K562 (cell line): Measurements from ENCODE around the gene PRSS27. TPM values are rescaled to one million over a fixed set of nuclear protein-coding genes. Genes with fewer than 3 reads are reported as not detected.

Experiments used
- AFF1 ChIP-seq, 2 experiments: fragments of 450-650 bp; IDR thresholded peaks; 2 replicates each; pipeline ENCODE4 v1.6.1; 2018; ENCODE audit warnings: mild to moderate bottlenecking in 2 of 2, low read depth in 1 of 2; ENCODE audit not compliant: partially characterized antibody in 2 of 2
- BHLHE40 ChIP-seq: IDR thresholded peaks from 2 replicates; pipeline ENCODE4 v1.6.1; 2011; ENCODE audit warnings: low read length, improper control_type of control experiment
- CBX5 ChIP-seq: IDR thresholded peaks from 2 replicates; pipeline ENCODE4 v1.6.1; 2014; ENCODE audit warnings: low read depth, borderline replicate concordance
- CTBP1 ChIP-seq: fragments of 450-650 bp; IDR thresholded peaks from 2 replicates; pipeline ENCODE4 v1.6.1; 2016; ENCODE audit warnings: borderline replicate concordance
- KAT7 ChIP-seq: sonication (generic); formaldehyde crosslinking; IDR thresholded peaks from 2 replicates; pipeline ENCODE4 v1.8.0; 2022; ENCODE audit warnings: missing genetic modification reagents, mild to moderate bottlenecking, borderline replicate concordance
- NFYB ChIP-seq: IDR thresholded peaks from 2 replicates; pipeline ENCODE4 v1.6.1; 2011; ENCODE audit warnings: mild to moderate bottlenecking, moderate library complexity; ENCODE audit not compliant: insufficient read length; ENCODE audit errors: extremely low read depth
- PBX2 ChIP-seq, 2 experiments: IDR thresholded peaks in 1 of 2; conservative IDR thresholded peaks in 1 of 2; 2 replicates each; pipeline ENCODE4 v1.6.1; 2016; ENCODE audit warnings: low read depth in 2 of 2, mild to moderate bottlenecking in 1 of 2, missing compliant biosample characterization in 1 of 2, missing genetic modification characterization in 1 of 2, moderate library complexity in 1 of 2
- ZBTB40 ChIP-seq, 2 experiments: fragments of 450-650 bp in 1 of 2; sonication (generic) in 1 of 2; formaldehyde crosslinking in 1 of 2; IDR thresholded peaks; 2 replicates each; pipeline versions ENCODE4 v1.7.1 to v1.9.0; 2016 to 2022; ENCODE audit warnings: inconsistent platforms in 1 of 2, mild to moderate bottlenecking in 1 of 2, missing genetic modification reagents in 1 of 2
- ZNF316 ChIP-seq: fragments of 450-650 bp; IDR thresholded peaks from 2 replicates; pipeline ENCODE4 v1.6.1; 2016
- polyA plus RNA-seq, 8 experiments: library from polyadenylated mRNA; depleted of rRNA in 4 of 8; stranded (reverse) in 5 of 8; unstranded in 3 of 8; fragments of >200 nt; fragmentation: Nextera tagmentation in 2 of 8; fragmentation: Illumina TruSeq in 1 of 8; extraction: Ambion mirVana in 2 of 8; extraction: Trizol in 1 of 8; gene quantifications; 2 replicates each; pipeline versions ENCODE4 v1.2.1 to v1.2.3, GENCODE V29; 2011 to 2014; ENCODE audit warnings: inconsistent platforms in 1 of 8, missing spikeins in 1 of 8
- total RNA-seq, 7 experiments: library from RNA; depleted of rRNA in 6 of 7; stranded (reverse); fragments of >200 nt in 6 of 7; fragmentation: Illumina TruSeq in 2 of 7; extraction: Trizol in 2 of 7; gene quantifications; 2 replicates each; pipeline versions ENCODE4 v1.2.1 to v1.2.3, GENCODE V29; 2011 to 2021; ENCODE audit warnings: low replicate concordance in 1 of 7

Gene PRSS27
- total and polyA plus RNA-seq, 9 of the 15 experiments (the other 6 are each of a cell fraction or from before 2014, with no cell fraction given), result 0.09 to 0.20 (median 0.17) TPM; not detected in 5

- no peak for TF ChIP-seq PBX2 (CRISPR knock-in tag; IDR thresholded peaks at IDR 0.05; ENCODE audit: low read depth)
- TF ChIP-seq PBX2 (tag; conservative IDR thresholded peaks at IDR 0.05; ENCODE audit: low read depth), result no peak
- TF ChIP-seq ZNF316, result no peak
- TF ChIP-seq CBX5, result no peak
- no peak for TF ChIP-seq BHLHE40
- no peak for TF ChIP-seq NFYB
- TF ChIP-seq CTBP1, result no peak
- TF ChIP-seq KAT7 (CRISPR knock-in tag), result no peak
- no peak for TF ChIP-seq ZBTB40 (IDR thresholded peaks at IDR 0.05)
- TF ChIP-seq ZBTB40 (CRISPR knock-in tag; IDR thresholded peaks at IDR 0.05), result no peak
- TF ChIP-seq AFF1 (IDR thresholded peaks at IDR 0.05; ENCODE audit: low read depth in 1 of 2, partially characterized antibody in 2 of 2), result peak in 1 of 2 experiments; percentile 60
Measured at GRCh38 chr16:2715519-2715918, 4.5 kb downstream of the PRSS27 start (continued).
